ENCODE data around the gene PIK3C2A. TPM values are rescaled to one million over a fixed set of nuclear protein-coding genes. Genes with fewer than 3 reads are reported as not detected.

Gene PIK3C2A
- total RNA-seq, 1 donor from 2014 or later, result 136 TPM

GRCh38 chr11:17162376-17162775, 45.4 kb downstream of the PIK3C2A start:
- DNase-seq (ENCODE audit: low read depth), result no peak

GRCh38 chr11:17161515-17161914, 46.3 kb downstream of the PIK3C2A start:
- DNase-seq (ENCODE audit: low read depth), result no peak

- no peak for DNase-seq (ENCODE audit: low read depth)
Observed at GRCh38 chr11:17159441-17159840, 48.3 kb downstream of the PIK3C2A start.

Other genes starting within 250 kb of the PIK3C2A start
- gene PLEKHA7, start 193.6 kb downstream of the PIK3C2A start, total RNA-seq, result 6.4 and 22.2 TPM in 2 replicates
- gene RPS13, start 130.3 kb downstream of the PIK3C2A start, total RNA-seq, result 444 and 900 TPM in 2 replicates
- gene NUCB2, start 68.8 kb upstream of the PIK3C2A start, total RNA-seq, result 38.5 and 38.7 TPM in 2 replicates
- gene NCR3LG1, start 143.8 kb upstream of the PIK3C2A start, total RNA-seq, result 0.99 and 2.1 TPM in 2 replicates
- gene KCNJ11, start 180.7 kb upstream of the PIK3C2A start, total RNA-seq, result 0.25 and 0.35 TPM in 2 replicates